DMS153 treated with DMSO at 0.1 percent for 48 hours (cell line): ENCODE results near the gene ARHGAP18.

Source experiments
- DNase-seq: peaks from one replicate; lab custom pipeline; 2025; ENCODE audit not compliant: unreplicated experiment; lab: John Stamatoyannopoulos, UW

Gene ARHGAP18

GRCh38 chr6:129667621-129668020 lies 42.4 kb downstream of the ARHGAP18 start:
- no peak for DNase-seq

- no peak for DNase-seq
Measured at GRCh38 chr6:129667034-129667433, 42.9 kb downstream of the ARHGAP18 start.

- no peak for DNase-seq
Measured at GRCh38 chr6:129665555-129665954, 44.4 kb downstream of the ARHGAP18 start.

GRCh38 chr6:129663531-129663930 lies 46.4 kb downstream of the ARHGAP18 start:
- DNase-seq: no peak

GRCh38 chr6:129662980-129663431 lies 47.0 kb downstream of the ARHGAP18 start:
- no peak for DNase-seq

- no peak for DNase-seq
Measured at GRCh38 chr6:129662406-129662766, 47.6 kb downstream of the ARHGAP18 start.

GRCh38 chr6:129661536-129662405 lies 48.2 kb downstream of the ARHGAP18 start:
- DNase-seq: no peak

- no peak for DNase-seq
Measured at GRCh38 chr6:129660346-129660676, 49.7 kb downstream of the ARHGAP18 start.

GRCh38 chr6:129659590-129660345 lies 50.2 kb downstream of the ARHGAP18 start:
- DNase-seq: no peak

GRCh38 chr6:129659167-129659566 lies 50.8 kb downstream of the ARHGAP18 start:
- DNase-seq: no peak

GRCh38 chr6:129657483-129657882 lies 52.5 kb downstream of the ARHGAP18 start:
- DNase-seq: no peak

- DNase-seq: no peak
Measured at GRCh38 chr6:129655334-129655733, 54.6 kb downstream of the ARHGAP18 start.

GRCh38 chr6:129653746-129654145 lies 56.2 kb downstream of the ARHGAP18 start:
- DNase-seq: no peak

GRCh38 chr6:129653229-129653628 lies 56.7 kb downstream of the ARHGAP18 start:
- no peak for DNase-seq

- no peak for DNase-seq
Measured at GRCh38 chr6:129651291-129651691, 58.7 kb downstream of the ARHGAP18 start.

GRCh38 chr6:129648819-129649491 lies 61.0 kb downstream of the ARHGAP18 start:
- no peak for DNase-seq

GRCh38 chr6:129647044-129647443 lies 62.9 kb downstream of the ARHGAP18 start:
- no peak for DNase-seq

GRCh38 chr6:129646642-129647041 lies 63.3 kb downstream of the ARHGAP18 start:
- DNase-seq: no peak

GRCh38 chr6:129645830-129646579 lies 64.0 kb downstream of the ARHGAP18 start:
- no peak for DNase-seq

- no peak for DNase-seq
Measured at GRCh38 chr6:129645106-129645829, 64.7 kb downstream of the ARHGAP18 start.
